Suppressor macrophage treated with lipopolysaccharide for 4 hours (primary cell): ENCODE measurements around the gene ACCS.
A peak's percentile ranks its signal among the peaks of the same experiment; 100 is the strongest.

ENCODE experiments used
- DNase-seq: peaks from one replicate; pipeline ENCODE4 v3.0.0-alpha.2; 2020

The ACCS gene, protein sequence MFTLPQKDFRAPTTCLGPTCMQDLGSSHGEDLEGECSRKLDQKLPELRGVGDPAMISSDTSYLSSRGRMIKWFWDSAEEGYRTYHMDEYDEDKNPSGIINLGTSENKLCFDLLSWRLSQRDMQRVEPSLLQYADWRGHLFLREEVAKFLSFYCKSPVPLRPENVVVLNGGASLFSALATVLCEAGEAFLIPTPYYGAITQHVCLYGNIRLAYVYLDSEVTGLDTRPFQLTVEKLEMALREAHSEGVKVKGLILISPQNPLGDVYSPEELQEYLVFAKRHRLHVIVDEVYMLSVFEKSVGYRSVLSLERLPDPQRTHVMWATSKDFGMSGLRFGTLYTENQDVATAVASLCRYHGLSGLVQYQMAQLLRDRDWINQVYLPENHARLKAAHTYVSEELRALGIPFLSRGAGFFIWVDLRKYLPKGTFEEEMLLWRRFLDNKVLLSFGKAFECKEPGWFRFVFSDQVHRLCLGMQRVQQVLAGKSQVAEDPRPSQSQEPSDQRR

GRCh38 chr11:44065841-44066731 is at the start of gene ACCS:
Gene ACCS (plus strand): TSS chr11:44066270. CDS start chr11:44067628, 1,358 bp downstream.
- DNase-seq: peak; percentile 92

DNA sequence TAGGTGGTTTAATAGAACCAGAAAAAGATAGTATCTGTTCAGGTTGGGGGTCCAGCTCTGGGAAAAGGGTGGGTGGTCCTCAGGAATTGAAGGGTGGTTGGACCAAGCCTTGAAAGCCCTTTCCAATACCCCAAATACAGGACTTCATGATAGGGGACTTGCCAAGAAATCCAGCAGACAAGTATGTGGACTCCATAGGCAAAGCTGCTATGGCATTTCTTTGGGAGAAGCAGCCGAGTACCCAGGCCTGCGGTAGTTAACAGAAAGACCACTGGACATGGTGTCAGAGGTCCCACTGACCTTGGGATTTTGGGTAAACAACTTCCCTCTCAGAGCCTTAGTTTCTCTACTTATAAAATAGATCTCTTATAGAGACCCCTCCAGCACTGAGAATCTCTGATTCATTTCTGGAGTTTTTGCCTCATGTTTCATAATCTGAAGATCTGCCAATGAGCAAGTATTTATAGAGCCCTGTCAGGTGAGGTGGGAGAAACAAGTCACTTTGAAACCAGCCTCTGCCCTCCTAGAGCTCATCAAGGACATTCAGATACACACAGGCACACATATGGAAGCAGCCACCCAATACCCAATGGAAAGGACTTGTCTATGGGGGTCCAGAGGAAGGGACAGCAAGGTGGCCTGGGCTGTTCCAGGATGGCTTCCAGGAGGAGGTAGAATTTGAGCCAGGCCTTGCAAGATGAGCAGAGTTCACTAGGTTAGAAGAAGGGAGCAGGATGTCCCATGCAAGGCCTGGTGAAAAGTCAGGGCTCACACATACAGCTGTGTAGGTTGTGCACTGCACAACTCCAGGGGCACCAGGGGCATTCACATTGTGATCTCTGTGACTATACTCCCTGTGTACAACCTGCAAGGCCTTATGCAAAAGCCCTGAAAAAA is 49.3 kb upstream of the ACCS start:
- no peak for DNase-seq

GRCh38 chr11:44017443-44018126 is 48.5 kb upstream of the ACCS start:
- no peak for DNase-seq

- DNase-seq: no peak
These were observed 47.9 kb upstream of the ACCS start for GRCh38 chr11:44018127-44018521.

- no peak for DNase-seq
These were observed 47.2 kb upstream of the ACCS start for GRCh38 chr11:44018829-44019228.

GRCh38 chr11:44024977-44025376 is 41.1 kb upstream of the ACCS start:
- no peak for DNase-seq

GRCh38 chr11:44025727-44026126 is 40.3 kb upstream of the ACCS start:
- DNase-seq: no peak

DNA sequence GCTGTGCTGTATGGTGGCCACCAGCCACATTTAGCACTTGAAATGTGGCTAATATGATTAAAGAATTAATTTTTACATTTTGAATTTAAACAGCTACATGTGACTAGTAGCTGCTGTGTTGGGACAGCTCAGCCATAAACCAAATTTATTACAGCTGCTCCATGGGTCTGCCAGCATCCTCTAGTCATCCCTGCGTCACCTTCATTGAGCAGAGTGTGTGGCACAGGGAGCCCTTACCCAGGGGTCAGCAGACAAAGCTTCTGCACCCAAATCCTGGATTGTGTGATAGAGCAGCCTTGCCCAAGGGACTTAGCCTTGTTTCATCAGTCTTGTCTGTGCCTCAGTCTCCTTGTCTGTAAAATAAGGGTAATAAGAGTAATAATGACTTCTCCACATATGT is 37.7 kb upstream of the ACCS start:
- no peak for DNase-seq

GRCh38 chr11:44028816-44029506 is 37.1 kb upstream of the ACCS start:
- no peak for DNase-seq

- DNase-seq: no peak
These were observed 36.6 kb upstream of the ACCS start for GRCh38 chr11:44029507-44029845.

- peak; percentile 31 for DNase-seq
These were observed 35.8 kb upstream of the ACCS start for GRCh38 chr11:44029977-44030911.

- DNase-seq: no peak
These were observed 35.1 kb upstream of the ACCS start for GRCh38 chr11:44030996-44031395.

DNA sequence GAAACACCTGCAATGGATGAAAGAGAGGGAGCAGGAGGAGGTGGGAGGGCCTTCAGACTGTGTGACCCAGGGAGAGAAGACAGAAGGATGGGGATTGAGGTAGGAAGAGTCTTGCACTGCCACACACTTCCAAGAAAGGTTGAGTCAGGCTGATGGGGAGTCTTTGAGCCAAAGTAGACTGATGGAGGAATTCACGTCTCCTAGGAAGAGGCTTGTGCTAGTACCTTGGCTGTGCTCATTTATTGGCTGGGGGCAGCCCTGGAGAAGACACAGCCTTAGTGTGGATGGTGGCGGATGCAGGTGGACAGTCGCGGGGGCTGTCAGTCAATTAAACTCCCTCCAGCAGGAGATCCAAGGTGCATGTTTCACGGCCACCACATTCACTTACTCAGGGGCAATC is 34.5 kb upstream of the ACCS start:
- DNase-seq: no peak

- no peak for DNase-seq
These were observed 33.6 kb upstream of the ACCS start for GRCh38 chr11:44032299-44033085.

DNA sequence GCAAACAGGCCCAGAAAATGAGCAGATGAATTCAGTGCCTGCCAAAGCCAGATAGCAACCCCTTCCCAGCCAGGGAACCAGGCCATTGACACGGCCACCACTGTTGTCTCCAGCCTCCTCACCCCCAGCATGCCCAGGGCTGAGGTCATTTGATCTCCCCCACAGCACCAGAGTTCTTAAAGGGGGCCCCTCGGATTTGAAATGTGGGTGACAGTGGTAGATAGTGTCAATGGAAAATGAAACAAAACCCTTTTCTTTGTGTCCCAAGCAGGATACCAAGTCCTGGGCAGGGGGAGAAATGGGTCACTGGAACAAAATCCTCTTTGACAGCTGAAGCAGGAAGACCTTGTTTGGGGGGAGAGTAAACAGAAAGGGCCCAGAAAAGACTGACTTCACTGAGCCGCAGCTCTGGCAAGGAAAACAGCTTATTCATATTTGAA is 32.6 kb upstream of the ACCS start:
- DNase-seq: no peak

DNA sequence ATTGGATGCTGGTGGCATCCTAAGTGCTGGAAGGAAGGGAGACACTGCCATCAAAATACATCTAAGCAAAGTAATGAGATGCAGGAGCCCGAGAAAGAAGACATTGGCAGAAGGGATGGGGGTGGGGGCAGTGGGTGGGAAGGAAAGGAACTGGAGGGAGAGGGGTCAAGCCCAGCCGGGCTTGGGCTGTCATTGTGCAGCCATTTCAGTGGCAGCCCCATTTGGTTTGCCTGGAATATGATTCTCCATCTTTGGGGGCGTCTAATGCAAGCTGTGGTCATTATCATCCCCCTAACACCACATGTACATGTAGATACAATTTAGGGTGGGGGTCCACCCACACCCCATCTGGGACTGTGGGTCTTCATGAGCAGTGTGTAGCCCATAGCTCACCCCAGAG is 32.2 kb upstream of the ACCS start:
- DNase-seq: no peak

DNA sequence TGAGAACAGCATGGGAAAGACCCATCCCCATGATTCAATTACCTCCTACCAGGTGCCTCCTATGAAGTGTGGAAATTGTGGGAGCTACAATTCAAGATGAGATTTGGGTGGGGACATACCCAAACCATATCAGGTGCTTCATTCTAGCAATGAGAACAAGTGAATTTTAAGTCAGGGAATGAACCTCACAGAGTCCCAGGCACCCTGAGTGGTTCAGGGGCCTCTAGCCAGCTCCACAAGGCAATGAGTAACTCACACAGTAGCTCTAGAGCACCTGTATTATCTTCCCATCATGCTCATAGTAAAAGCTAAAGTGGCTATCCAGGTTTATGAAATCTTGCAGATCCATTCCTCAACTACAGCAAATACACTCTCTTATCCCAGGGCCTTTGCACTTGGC is 31.4 kb upstream of the ACCS start:
- no peak for DNase-seq

GRCh38 chr11:44036811-44037657 is 29.0 kb upstream of the ACCS start:
- DNase-seq: peak; percentile 65

DNA sequence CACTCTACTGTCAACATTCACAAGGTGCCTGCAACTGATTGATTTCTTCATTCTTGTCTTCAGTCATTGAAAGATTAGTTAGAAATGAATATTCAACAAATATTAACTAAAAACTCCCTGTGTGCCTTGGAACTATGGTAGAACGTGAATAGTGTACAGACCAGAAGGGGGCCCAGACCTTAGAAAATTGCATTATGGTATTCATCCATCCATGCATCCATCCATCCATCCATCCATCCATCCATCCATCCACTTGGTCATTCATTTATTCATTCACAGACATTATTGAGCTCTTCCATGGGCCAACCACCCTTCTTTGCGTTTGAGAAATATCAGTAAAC is 28.4 kb upstream of the ACCS start:
- DNase-seq: no peak
